SK-N-MC (cell line): ENCODE measurements around the gene SLC18B1.

ENCODE experiments used
- EZH2 ChIP-seq: fragments of 200-600 bp; sonication (generic); IDR thresholded peaks from one replicate; pipeline ENCODE4 v1.6.1; 2017; ENCODE audit warnings: antibody characterized with exemption
- FOXP2 ChIP-seq: optimal IDR thresholded peaks from 2 replicates; pipeline ENCODE3; 2011; ENCODE audit warnings: mild to moderate bottlenecking, moderate library complexity; ENCODE audit not compliant: insufficient read depth; ENCODE audit errors: extremely low read length, control extremely low read depth
- POLR2AphosphoS5 ChIP-seq: IDR thresholded peaks from 2 replicates; pipeline ENCODE4 v1.6.1; 2012; ENCODE audit warnings: mild to moderate bottlenecking, low read depth, low read length, borderline replicate concordance

DNA sequence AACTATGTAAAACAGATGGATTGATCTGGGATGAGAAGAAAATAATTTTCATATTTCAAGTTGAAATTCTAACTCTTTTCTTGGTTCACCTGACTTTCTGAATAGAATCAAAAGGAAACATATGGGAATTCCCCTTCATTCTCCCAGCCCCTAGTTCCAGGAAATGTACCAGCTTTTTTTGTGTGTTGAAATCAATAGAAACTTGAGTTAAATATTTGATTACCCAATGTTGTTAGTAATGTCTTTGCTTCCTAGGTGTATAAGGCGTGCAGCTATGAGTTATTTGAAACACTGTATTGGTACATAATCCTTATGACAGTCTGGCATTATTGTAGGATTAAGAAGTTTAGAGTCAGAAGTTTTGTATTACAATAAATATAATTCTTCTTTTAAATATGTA, 62.2 kb downstream of the SLC18B1 start:
- TF ChIP-seq EZH2 (no peak), POLR2AphosphoS5 (no peak), FOXP2 (no peak)
